Small intestine (tissue), 7 donors: ENCODE data around the gene MYH10. TPM values are rescaled to one million over a fixed set of nuclear protein-coding genes. Genes with fewer than 3 reads are reported as not detected.

Source experiments
- DNase-seq, 2 donors: peaks; one replicate each; pipeline versions ENCODE4 v3.0.0 to v3.0.0-alpha.2; 2013
- FAIRE-seq: peaks from 2 replicates; lab custom pipeline; 2012; peaks lifted over from hg19 to GRCh38; lab: Jason Lieb, UNC
- H3K27ac ChIP-seq, 3 donors: one replicate each; pipeline ENCODE4 v1.5.1; 2013; ENCODE audit warnings: low read length in 2 of 3, mild to moderate bottlenecking in 2 of 3, control low read depth in 1 of 3, inconsistent platforms in 1 of 3, low read depth in 1 of 3, moderate library complexity in 1 of 3
- H3K27me3 ChIP-seq, 3 donors: one replicate each; pipeline ENCODE4 v1.6.1; 2013; ENCODE audit warnings: low read length in 3 of 3, inconsistent platforms in 1 of 3; ENCODE audit not compliant: control insufficient read depth in 3 of 3, insufficient read depth in 3 of 3
- H3K36me3 ChIP-seq, 3 donors: one replicate each; pipeline ENCODE4 v1.6.1; 2013; ENCODE audit warnings: low read length in 3 of 3, inconsistent platforms in 1 of 3, low read depth in 1 of 3, mild to moderate bottlenecking in 1 of 3, moderate library complexity in 1 of 3; ENCODE audit not compliant: control insufficient read depth in 3 of 3, insufficient read depth in 2 of 3
- H3K4me1 ChIP-seq, 3 donors: one replicate each; pipeline ENCODE4 v1.6.1; 2013; ENCODE audit warnings: low read length in 2 of 3, inconsistent platforms in 1 of 3, low read depth in 1 of 3, mild to moderate bottlenecking in 1 of 3, moderate library complexity in 1 of 3; ENCODE audit not compliant: control insufficient read depth in 3 of 3, insufficient read depth in 2 of 3
- H3K4me3 ChIP-seq, 3 donors: one replicate each; pipeline ENCODE4 v1.5.1; 2013; ENCODE audit warnings: low read length in 3 of 3, control low read depth in 1 of 3, inconsistent platforms in 1 of 3, low read depth in 1 of 3, mild to moderate bottlenecking in 1 of 3, moderate library complexity in 1 of 3
- H3K9me3 ChIP-seq, 2 donors: one replicate each; pipeline ENCODE4 v1.6.1; 2013; ENCODE audit warnings: low read depth in 1 of 2, low read length in 1 of 2; ENCODE audit not compliant: control insufficient read depth in 2 of 2, insufficient read depth in 1 of 2
- WGBS, 3 donors: extraction: QIAGEN DNeasy Blood & Tissue Kit; methylation state at CpG; one replicate each; pipeline ENCODE4 v1.1.7; 2013; 5-methylcytosine and 5-hydroxymethylcytosine counted together
- polyA plus RNA-seq, 4 donors: library from polyadenylated mRNA; stranded (reverse) in 3 of 4; unstranded in 1 of 4; fragments of 200-250 nt in 3 of 4; fragments of 120-200 nt in 1 of 4; gene quantifications; one replicate each; pipeline versions ENCODE4 v1.2.1 to v1.2.3, GENCODE V29; 2013
- donor health status: healthy with polysubstance abuse.
- donor health status: control.
- donor health status: control.
- donor health status: Bipolar disorder and iron deficiency.
- donor health status: healthy.

The MYH10 gene
- polyA plus RNA-seq, 4 donors: 0.81 to 50.9 (median 3.8) TPM

GRCh38 chr17:8475781-8476180 is 154.7 kb downstream of the MYH10 start:
- FAIRE-seq: no peak
- H3K27me3 ChIP-seq: no peaks in the 10 kb centered on the region
- DNase-seq: no peak
- H3K27ac ChIP-seq: no peak overlapping the region
- no peaks in the 10 kb centered on the region for H3K9me3 ChIP-seq
- 78 to 94% (median 88%) methylated on average over 16 of the region's 16 CpGs for WGBS, 3 donors
- peaks cover 4 to 90% (median 13%) of the 10 kb centered on the region in 3 donors for H3K36me3 ChIP-seq
- peaks cover 0 to 12% (median 0%) of the 10 kb centered on the region in 3 donors for H3K4me1 ChIP-seq
- H3K4me3 ChIP-seq: no peak overlapping the region

- H3K4me3 ChIP-seq: no peak overlapping the region
- no peaks in the 10 kb centered on the region for H3K9me3 ChIP-seq
- H3K27ac ChIP-seq: no peak overlapping the region
- no peaks in the 10 kb centered on the region for H3K27me3 ChIP-seq
- 95 to 99% (median 98%) methylated on average over 9 of the region's 9 CpGs for WGBS, 3 donors
- peaks cover 4 to 90% (median 13%) of the 10 kb centered on the region in 3 donors for H3K36me3 ChIP-seq
- H3K4me1 ChIP-seq: peaks cover 0 to 12% (median 0%) of the 10 kb centered on the region in 3 donors
- DNase-seq (no peak), FAIRE-seq (no peak)
Observed at GRCh38 chr17:8475227-8475626, 155.3 kb downstream of the MYH10 start.

- H3K27me3 ChIP-seq: no peaks in the 10 kb centered on the region
- no peak overlapping the region for H3K4me3 ChIP-seq
- peaks cover 0 to 12% (median 0%) of the 10 kb centered on the region in 3 donors for H3K4me1 ChIP-seq
- DNase-seq (no peak), FAIRE-seq (no peak)
- 90 to 97% (median 97%) methylated on average over 15 of the region's 15 CpGs for WGBS, 3 donors
- H3K27ac ChIP-seq: no peak overlapping the region
- H3K36me3 ChIP-seq: peaks cover 4 to 90% (median 13%) of the 10 kb centered on the region in 3 donors
- H3K9me3 ChIP-seq: no peaks in the 10 kb centered on the region
Observed at GRCh38 chr17:8474826-8475225, 155.7 kb downstream of the MYH10 start.

- FAIRE-seq: no peak
Observed at GRCh38 chr17:8473451-8474192, 156.9 kb downstream of the MYH10 start.

GRCh38 chr17:8472663-8473062 is 157.9 kb downstream of the MYH10 start:
- Histone ChIP-seq H3K36me3 (peaks cover 4 to 89% (median 16%) of the 10 kb centered on the region in 3 donors), H3K9me3 (no peaks in the 10 kb centered on the region), H3K27me3 (no peaks in the 10 kb centered on the region), H3K4me3 (no peak overlapping the region), H3K27ac (no peak overlapping the region), H3K4me1 (peaks cover 0 to 4% (median 0%) of the 10 kb centered on the region in 3 donors)
- DNase-seq (no peak), FAIRE-seq (no peak)
- WGBS, 3 donors: 93 to 95% (median 93%) methylated on average over 8 of the region's 8 CpGs

More at GRCh38 chr17:8473451-8474192, 156.9 kb downstream of the MYH10 start:
- Histone ChIP-seq H3K36me3 (peaks cover 4 to 89% (median 15%) of the 10 kb centered on the region in 3 donors), H3K27ac (no peak overlapping the region), H3K4me1 (peaks cover 0 to 12% (median 0%) of the 10 kb centered on the region in 3 donors), H3K4me3 (no peak overlapping the region), H3K27me3 (no peaks in the 10 kb centered on the region), H3K9me3 (no peaks in the 10 kb centered on the region)
- no peak for DNase-seq
- 94 to 95% (median 95%) methylated on average over 13 of the region's 13 CpGs for WGBS, 3 donors

- no peak for FAIRE-seq
- Histone ChIP-seq H3K9me3 (no peaks in the 10 kb centered on the region), H3K27me3 (no peaks in the 10 kb centered on the region), H3K4me3 (no peak overlapping the region), H3K4me1 (peaks cover 0 to 4% (median 0%) of the 10 kb centered on the region in 3 donors), H3K36me3 (peaks cover 9 to 83% (median 23%) of the 10 kb centered on the region in 3 donors), H3K27ac (no peak overlapping the region)
- 79 to 90% (median 87%) methylated on average over 20 of the region's 20 CpGs for WGBS, 3 donors
- DNase-seq: no peak
Observed at GRCh38 chr17:8470447-8471047, 160.0 kb downstream of the MYH10 start.

- no peak for FAIRE-seq
- no peaks in the 10 kb centered on the region for H3K9me3 ChIP-seq
- H3K27ac ChIP-seq: no peak overlapping the region
- WGBS, 3 donors: 87 to 99% (median 92%) methylated on average over 12 of the region's 12 CpGs
- no peak overlapping the region for H3K4me3 ChIP-seq
- H3K4me1 ChIP-seq: peaks cover 0 to 8% (median 0%) of the 10 kb centered on the region in 3 donors
- no peak for DNase-seq
- H3K27me3 ChIP-seq: no peaks in the 10 kb centered on the region
- peaks cover 9 to 79% (median 20%) of the 10 kb centered on the region in 3 donors for H3K36me3 ChIP-seq
Observed at GRCh38 chr17:8469964-8470363, 160.6 kb downstream of the MYH10 start.

GRCh38 chr17:8468980-8469379 is 161.5 kb downstream of the MYH10 start:
- Histone ChIP-seq H3K27me3 (no peaks in the 10 kb centered on the region), H3K4me1 (peaks cover 0 to 14% (median 0%) of the 10 kb centered on the region in 3 donors), H3K27ac (no peak overlapping the region), H3K36me3 (peaks cover 9 to 81% (median 18%) of the 10 kb centered on the region in 3 donors), H3K9me3 (no peaks in the 10 kb centered on the region), H3K4me3 (no peak overlapping the region)
- 84 to 97% (median 95%) methylated on average over 3 of the region's 3 CpGs for WGBS, 3 donors
- FAIRE-seq (no peak), DNase-seq (no peak)
